HEK293 (cell line): ENCODE data around the gene GALNT6.

Experiments used
- CTCF ChIA-PET: fragments of 350-600 bp; formaldehyde crosslinking; extraction: SDS; loops from one replicate; lab custom pipeline; 2021; ENCODE audit warnings: antibody characterized with exemption; lab: Yijun Ruan, JAX
- POLR2A ChIA-PET: fragments of 300-600 bp; formaldehyde crosslinking; extraction: SDS; loops from one replicate; lab custom pipeline; 2020; ENCODE audit warnings: antibody characterized with exemption, inconsistent platforms; lab: Yijun Ruan, JAX
- H3K27ac ChIP-seq: fragments of 200-500 bp; sonication (Bioruptor generic); 2 replicates; pipeline ENCODE4 v1.5.1; 2014; ENCODE audit warnings: low read depth, low read length, control low read depth, inconsistent platforms; ENCODE audit errors: extremely low read depth
- H3K36me3 ChIP-seq, 2 experiments: fragments of 200-500 bp in 1 of 2; sonication (Bioruptor generic) in 1 of 2; 1 replicate in 1 of 2; 2 replicates in 1 of 2; pipeline ENCODE4 v1.5.1; 2014 to 2017; ENCODE audit warnings: inconsistent platforms in 2 of 2, low read length in 2 of 2; ENCODE audit not compliant: control insufficient read depth in 2 of 2, insufficient read depth in 1 of 2
- H3K4me1 ChIP-seq: fragments of 200-500 bp; sonication (Bioruptor generic); 2 replicates; pipeline ENCODE4 v1.5.1; 2014; ENCODE audit warnings: mild to moderate bottlenecking, low read length, inconsistent platforms; ENCODE audit not compliant: control insufficient read depth, insufficient read depth
- H3K4me3 ChIP-seq: 2 replicates; pipeline ENCODE4 v1.5.1; 2011; ENCODE audit warnings: low read depth, mild to moderate bottlenecking, control low read depth, low read length, moderate library complexity
- H3K9me3 ChIP-seq: fragments of 200-500 bp; sonication (Bioruptor generic); 2 replicates; pipeline ENCODE4 v1.5.1; 2014; ENCODE audit warnings: low read depth, low read length, inconsistent platforms; ENCODE audit not compliant: control insufficient read depth, insufficient read depth
- HOXA7 ChIP-seq: sonication (generic); formaldehyde crosslinking; IDR thresholded peaks from 2 replicates; pipeline ENCODE4 v1.8.1; 2022; ENCODE audit warnings: missing genetic modification reagents, borderline replicate concordance
- INSM2 ChIP-seq: fragments of 450-650 bp; formaldehyde crosslinking; IDR thresholded peaks from 2 replicates; pipeline ENCODE4 v1.5.1; 2016; ENCODE audit warnings: missing biosample characterization, missing genetic modification characterization
- KLF9 ChIP-seq: fragments of 450-650 bp; formaldehyde crosslinking; IDR thresholded peaks from 2 replicates; pipeline ENCODE4 v1.5.1; 2016; ENCODE audit warnings: missing biosample characterization, missing genetic modification characterization, low read depth
- PRDM1 ChIP-seq: fragments of 450-650 bp; formaldehyde crosslinking; IDR thresholded peaks from 2 replicates; pipeline ENCODE4; 2016; ENCODE audit warnings: missing biosample characterization, missing genetic modification characterization
- PRDM6 ChIP-seq: fragments of 450-650 bp; formaldehyde crosslinking; IDR thresholded peaks from 2 replicates; pipeline ENCODE4 v1.5.1; 2017; ENCODE audit warnings: missing biosample characterization, missing genetic modification characterization
- SETDB1 ChIP-seq: IDR thresholded peaks from one replicate; pipeline ENCODE4 v1.6.1; 2017; ENCODE audit warnings: mild to moderate bottlenecking, low read length, moderate library complexity, mixed read lengths; ENCODE audit not compliant: insufficient read length
- ZBTB20 ChIP-seq: fragments of 450-650 bp; formaldehyde crosslinking; IDR thresholded peaks from 2 replicates; pipeline ENCODE4 v1.5.1; 2016; ENCODE audit warnings: missing biosample characterization, missing genetic modification characterization
- ZNF132 ChIP-seq: fragments of 450-650 bp; formaldehyde crosslinking; IDR thresholded peaks from 2 replicates; pipeline ENCODE4 v1.5.1; 2017; ENCODE audit warnings: missing biosample characterization, missing genetic modification characterization, borderline replicate concordance
- ZNF140 ChIP-seq: fragments of 450-650 bp; formaldehyde crosslinking; IDR thresholded peaks from 2 replicates; pipeline ENCODE4 v1.5.1; 2016; ENCODE audit warnings: missing biosample characterization, missing genetic modification characterization
- ZNF148 ChIP-seq: fragments of 450-650 bp; formaldehyde crosslinking; IDR thresholded peaks from 2 replicates; pipeline ENCODE4 v1.5.0; 2017; ENCODE audit warnings: missing biosample characterization, missing genetic modification characterization, borderline replicate concordance
- ZNF155 ChIP-seq: fragments of 450-650 bp; formaldehyde crosslinking; IDR thresholded peaks from 2 replicates; pipeline ENCODE4 v1.5.1; 2016; ENCODE audit warnings: missing biosample characterization, missing genetic modification characterization
- ZNF2 ChIP-seq: fragments of 450-650 bp; formaldehyde crosslinking; IDR thresholded peaks from 2 replicates; pipeline ENCODE4 v1.5.1; 2016; ENCODE audit warnings: missing biosample characterization, missing genetic modification characterization
- ZNF335 ChIP-seq: fragments of 450-650 bp; formaldehyde crosslinking; conservative IDR thresholded peaks from 2 replicates; pipeline ENCODE4 v1.5.1; 2016; ENCODE audit warnings: missing biosample characterization, missing genetic modification characterization
- ZNF366 ChIP-seq: fragments of 450-650 bp; formaldehyde crosslinking; conservative IDR thresholded peaks from 2 replicates; pipeline ENCODE4 v1.5.1; 2016; ENCODE audit warnings: missing biosample characterization, missing genetic modification characterization
- ZNF426 ChIP-seq: fragments of 450-650 bp; formaldehyde crosslinking; IDR thresholded peaks from 2 replicates; pipeline ENCODE4 v1.5.1; 2017; ENCODE audit warnings: missing biosample characterization, missing genetic modification characterization, mild to moderate bottlenecking, inconsistent platforms, moderate library complexity
- ZNF549 ChIP-seq: fragments of 450-650 bp; IDR thresholded peaks from 2 replicates; pipeline ENCODE4 v1.5.1; 2018; ENCODE audit warnings: missing biosample characterization, missing genetic modification characterization, mild to moderate bottlenecking, inconsistent platforms, moderate library complexity
- ZNF580 ChIP-seq: fragments of 450-650 bp; formaldehyde crosslinking; IDR thresholded peaks from 2 replicates; pipeline ENCODE4 v1.5.1; 2016; ENCODE audit warnings: missing biosample characterization, missing genetic modification characterization
- ZNF776 ChIP-seq: fragments of 450-650 bp; formaldehyde crosslinking; IDR thresholded peaks from 2 replicates; pipeline ENCODE4 v1.5.0; 2017; ENCODE audit warnings: missing biosample characterization, missing genetic modification characterization, borderline replicate concordance
- ZSCAN30 ChIP-seq: fragments of 450-650 bp; IDR thresholded peaks from 2 replicates; pipeline ENCODE4 v1.5.1; 2018; ENCODE audit warnings: missing biosample characterization, mild to moderate bottlenecking, missing genetic modification characterization, moderate library complexity
- TF ChIP-seq, protein P1 (sequence below): fragments of 450-650 bp; IDR thresholded peaks from 2 replicates; pipeline ENCODE4 v1.5.1; 2018; ENCODE audit warnings: missing biosample characterization, missing genetic modification characterization
- TF ChIP-seq, protein P2 (sequence below): fragments of 450-650 bp; formaldehyde crosslinking; IDR thresholded peaks from 2 replicates; pipeline ENCODE4 v1.5.1; 2017; ENCODE audit warnings: missing biosample characterization, mild to moderate bottlenecking, missing genetic modification characterization, moderate library complexity

GALNT6 gene

DNA sequence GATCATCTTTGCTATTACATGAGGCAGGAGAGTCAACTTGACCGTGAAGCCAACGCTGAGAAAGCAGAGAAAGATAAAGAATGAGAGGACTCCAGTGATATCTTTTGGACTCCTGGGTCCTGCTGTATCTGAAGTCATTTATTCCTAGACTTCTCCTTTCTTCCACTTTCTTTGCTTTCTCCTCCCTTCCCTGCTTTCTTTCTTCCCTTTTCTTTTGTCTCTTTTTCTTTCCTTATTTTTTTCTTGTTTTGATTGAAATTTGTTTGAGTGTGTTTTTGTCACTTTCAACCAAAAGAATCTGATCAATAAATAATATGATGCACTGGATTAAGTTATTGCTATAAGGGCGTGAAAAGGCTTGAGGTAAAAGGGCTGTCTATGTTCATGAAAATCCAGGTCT is 13.4 kb upstream of the GALNT6 start:
- CTCF ChIA-PET: no interaction called here
- no peak for TF ChIP-seq ZBTB20
- TF ChIP-seq ZNF366 (tag by site-specific recombination): 0 out of 2 replicates have a peak, but pooled peaks have one; percentile 18
- no peak for TF ChIP-seq ZNF132 (tag by site-specific recombination)
- peak; percentile 97 for TF ChIP-seq PRDM1 (tag by site-specific recombination)
- no peak for TF ChIP-seq INSM2 (tag by site-specific recombination)
- H3K27ac ChIP-seq: no peak overlapping the region
- peaks cover 7% of the 10 kb centered on the region for H3K4me1 ChIP-seq
- H3K9me3 ChIP-seq: no peaks in the 10 kb centered on the region
- H3K36me3 ChIP-seq: no peaks in the 10 kb centered on the region
- POLR2A ChIA-PET: no interaction called here
- no peak overlapping the region for H3K4me3 ChIP-seq

DNA sequence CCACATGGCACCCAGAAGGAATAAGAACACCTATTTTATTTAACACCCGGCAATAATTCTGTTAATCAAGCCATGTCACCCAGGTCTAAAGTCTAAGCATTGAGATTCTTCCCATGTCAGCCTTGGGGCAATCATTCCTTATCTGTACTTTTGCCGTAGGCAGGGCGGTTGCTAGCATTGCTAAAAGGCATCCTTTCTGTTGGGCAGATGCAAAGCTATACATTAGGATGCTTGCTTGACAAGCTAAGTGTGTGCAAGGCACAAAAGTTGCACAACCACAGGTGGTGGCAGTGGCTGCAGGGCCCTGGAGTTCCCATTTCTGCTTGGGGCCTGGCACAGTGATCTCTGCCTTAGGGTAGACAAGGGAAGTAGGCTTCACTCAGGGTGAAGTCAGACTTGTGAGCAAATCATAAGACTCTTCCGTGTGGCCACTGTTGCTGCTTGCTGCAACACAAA is 12.5 kb upstream of the GALNT6 start:
- Histone ChIP-seq H3K27ac (no peak overlapping the region), H3K4me3 (no peak overlapping the region), H3K4me1 (peaks cover 7% of the 10 kb centered on the region), H3K9me3 (no peaks in the 10 kb centered on the region), H3K36me3 (no peaks in the 10 kb centered on the region)
- POLR2A ChIA-PET: no interaction called here
- CTCF ChIA-PET: interaction anchor here (0.6 to 1.0 kb wide), 2 partner anchors 16 to 128 kb away, joined by 3 to 4 read pairs; no protein-coding TSS in a partner anchor
- TF ChIP-seq SETDB1 (no peak), ZNF426 (tag by site-specific recombination) (no peak), ZNF2 (no peak), HOXA7 (CRISPR knock-in tag) (no peak), ZNF776 (tag by site-specific recombination) (no peak), KLF9 (no peak), ZNF155 (tag by site-specific recombination) (no peak), ZNF140 (tag by site-specific recombination) (no peak), PRDM6 (no peak), ZNF549 (tag by site-specific recombination) (no peak), ZNF335 (tag by site-specific recombination) (no peak), ZNF580 (tag by site-specific recombination) (no peak), ZSCAN30 (tag by site-specific recombination) (no peak), ZNF148 (tag by site-specific recombination) (no peak)
- TF ChIP-seq, protein P1, sequence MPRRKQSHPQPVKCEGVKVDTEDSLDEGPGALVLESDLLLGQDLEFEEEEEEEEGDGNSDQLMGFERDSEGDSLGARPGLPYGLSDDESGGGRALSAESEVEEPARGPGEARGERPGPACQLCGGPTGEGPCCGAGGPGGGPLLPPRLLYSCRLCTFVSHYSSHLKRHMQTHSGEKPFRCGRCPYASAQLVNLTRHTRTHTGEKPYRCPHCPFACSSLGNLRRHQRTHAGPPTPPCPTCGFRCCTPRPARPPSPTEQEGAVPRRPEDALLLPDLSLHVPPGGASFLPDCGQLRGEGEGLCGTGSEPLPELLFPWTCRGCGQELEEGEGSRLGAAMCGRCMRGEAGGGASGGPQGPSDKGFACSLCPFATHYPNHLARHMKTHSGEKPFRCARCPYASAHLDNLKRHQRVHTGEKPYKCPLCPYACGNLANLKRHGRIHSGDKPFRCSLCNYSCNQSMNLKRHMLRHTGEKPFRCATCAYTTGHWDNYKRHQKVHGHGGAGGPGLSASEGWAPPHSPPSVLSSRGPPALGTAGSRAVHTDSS (tag by site-specific recombination): no peak
- TF ChIP-seq, protein P2, sequence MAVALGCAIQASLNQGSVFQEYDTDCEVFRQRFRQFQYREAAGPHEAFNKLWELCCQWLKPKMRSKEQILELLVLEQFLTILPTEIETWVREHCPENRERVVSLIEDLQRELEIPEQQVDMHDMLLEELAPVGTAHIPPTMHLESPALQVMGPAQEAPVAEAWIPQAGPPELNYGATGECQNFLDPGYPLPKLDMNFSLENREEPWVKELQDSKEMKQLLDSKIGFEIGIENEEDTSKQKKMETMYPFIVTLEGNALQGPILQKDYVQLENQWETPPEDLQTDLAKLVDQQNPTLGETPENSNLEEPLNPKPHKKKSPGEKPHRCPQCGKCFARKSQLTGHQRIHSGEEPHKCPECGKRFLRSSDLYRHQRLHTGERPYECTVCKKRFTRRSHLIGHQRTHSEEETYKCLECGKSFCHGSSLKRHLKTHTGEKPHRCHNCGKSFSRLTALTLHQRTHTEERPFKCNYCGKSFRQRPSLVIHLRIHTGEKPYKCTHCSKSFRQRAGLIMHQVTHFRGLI (tag by site-specific recombination): no peak
